Astrocyte (in vitro differentiated cells and primary cell): Measurements from ENCODE around the gene CNTROB. TPM values are rescaled to one million over a fixed set of nuclear protein-coding genes. Genes with fewer than 3 reads are reported as not detected.

Experiments used
- DNase-seq: peaks from one replicate; pipeline ENCODE4 v3.0.0-alpha.2; 2010; ENCODE audit warnings: low read depth
- FAIRE-seq: peaks from 2 replicates; lab custom pipeline; 2011; peaks lifted over from hg19 to GRCh38; lab: Jason Lieb, UNC
- H2AFZ ChIP-seq: 2 replicates; pipeline ENCODE4 v1.6.0; 2012; ENCODE audit warnings: low read depth, low read length, inconsistent platforms
- H3K27ac ChIP-seq: 2 replicates; pipeline ENCODE4 v1.5.1; 2011; ENCODE audit warnings: low read depth, low read length, inconsistent platforms
- H3K27me3 ChIP-seq: 2 replicates; pipeline ENCODE4 v1.6.0; 2011; ENCODE audit warnings: low read length, inconsistent platforms; ENCODE audit not compliant: insufficient read depth
- H3K36me3 ChIP-seq: 2 replicates; pipeline ENCODE4 v1.5.1; 2011; ENCODE audit warnings: low read length, inconsistent platforms; ENCODE audit not compliant: insufficient read depth
- H3K4me1 ChIP-seq: 2 replicates; pipeline ENCODE4 v1.5.1; 2011; ENCODE audit warnings: low read length, inconsistent platforms; ENCODE audit not compliant: insufficient read depth
- H3K4me2 ChIP-seq: 2 replicates; pipeline ENCODE4 v1.6.0; 2012; ENCODE audit warnings: low read length, inconsistent platforms
- H3K4me3 ChIP-seq: 2 replicates; pipeline ENCODE4 v1.5.1; 2011; ENCODE audit warnings: low read depth, mild to moderate bottlenecking, low read length, inconsistent platforms; ENCODE audit not compliant: insufficient read depth
- H3K79me2 ChIP-seq: 2 replicates; pipeline ENCODE4 v1.6.0; 2012; ENCODE audit warnings: mild to moderate bottlenecking, low read length, inconsistent platforms; ENCODE audit not compliant: insufficient read depth
- H3K9ac ChIP-seq: 2 replicates; pipeline ENCODE4 v1.6.0; 2012; ENCODE audit warnings: mild to moderate bottlenecking, low read length, inconsistent platforms
- H3K9me3 ChIP-seq: 2 replicates; pipeline ENCODE4 v1.5.1; 2012; ENCODE audit warnings: low read depth, mild to moderate bottlenecking, low read length, inconsistent platforms; ENCODE audit not compliant: insufficient read depth
- H4K20me1 ChIP-seq: 2 replicates; pipeline ENCODE4 v1.6.0; 2012; ENCODE audit warnings: low read length, inconsistent platforms; ENCODE audit not compliant: insufficient read depth
- H3K27ac Mint-ChIP-seq: one replicate; pipeline ENCODE4 v1.8.0; 2021; ENCODE audit warnings: mild to moderate bottlenecking, mixed read lengths; ENCODE audit not compliant: unreplicated experiment
- H3K27me3 Mint-ChIP-seq: one replicate; pipeline ENCODE4 v1.8.0; 2021; ENCODE audit warnings: low read depth, mixed read lengths; ENCODE audit not compliant: unreplicated experiment
- H3K36me3 Mint-ChIP-seq: one replicate; pipeline ENCODE4 v1.8.0; 2021; ENCODE audit warnings: low read depth, mixed read lengths; ENCODE audit not compliant: unreplicated experiment
- H3K4me1 Mint-ChIP-seq: one replicate; pipeline ENCODE4 v1.8.0; 2021; ENCODE audit warnings: low read depth, mixed read lengths; ENCODE audit not compliant: unreplicated experiment
- H3K4me3 Mint-ChIP-seq: one replicate; pipeline ENCODE4 v1.8.0; 2021; ENCODE audit warnings: mild to moderate bottlenecking, moderate library complexity, mixed read lengths; ENCODE audit not compliant: unreplicated experiment
- H3K9me3 Mint-ChIP-seq: one replicate; pipeline ENCODE4 v1.8.0; 2021; ENCODE audit warnings: mild to moderate bottlenecking, mixed read lengths; ENCODE audit not compliant: unreplicated experiment
- EZH2 ChIP-seq: IDR thresholded peaks from 2 replicates; pipeline ENCODE4 v1.6.1; 2012; ENCODE audit warnings: mild to moderate bottlenecking, low read length, inconsistent platforms; ENCODE audit not compliant: insufficient read depth
- total RNA-seq: library from RNA; stranded (reverse); gene quantifications from 2 replicates; pipeline ENCODE4 v1.2.1, GENCODE V29; 2021
- TF ChIP-seq, protein P1 (sequence below): IDR thresholded peaks from 2 replicates; pipeline ENCODE4 v1.5.1; 2011; ENCODE audit warnings: low read depth, mild to moderate bottlenecking, inconsistent platforms, low read length, moderate library complexity; ENCODE audit not compliant: insufficient read depth

Gene CNTROB
- total RNA-seq, 1 donor from 2014 or later = 25.3 TPM

- H3K9ac ChIP-seq = no peak overlapping the region
- H3K4me1 ChIP-seq = peaks cover 15% of the 10 kb centered on the region
- DNase-seq = no peak
- Mint-ChIP-seq H3K36me3 (peaks cover 46% of the 10 kb centered on the region), H3K4me3 (no peak overlapping the region), H3K9me3 (peaks cover 2% of the 10 kb centered on the region), H3K27ac (no peak overlapping the region), H3K4me1 (no peaks in the 10 kb centered on the region), H3K27me3 (no peaks in the 10 kb centered on the region)
- H3K79me2 ChIP-seq = peaks cover 22% of the 10 kb centered on the region
- peaks cover 39% of the 10 kb centered on the region for H4K20me1 ChIP-seq
- H3K4me3 ChIP-seq = no peak overlapping the region
- no peak overlapping the region for H2AFZ ChIP-seq
- H3K9me3 ChIP-seq = no peaks in the 10 kb centered on the region
- no peak for FAIRE-seq
- H3K27ac ChIP-seq = no peak overlapping the region
- no peaks in the 10 kb centered on the region for H3K27me3 ChIP-seq
- H3K36me3 ChIP-seq = peaks cover 41% of the 10 kb centered on the region
- no peak overlapping the region for H3K4me2 ChIP-seq
- TF ChIP-seq EZH2 = no peak
- TF ChIP-seq, protein P1, sequence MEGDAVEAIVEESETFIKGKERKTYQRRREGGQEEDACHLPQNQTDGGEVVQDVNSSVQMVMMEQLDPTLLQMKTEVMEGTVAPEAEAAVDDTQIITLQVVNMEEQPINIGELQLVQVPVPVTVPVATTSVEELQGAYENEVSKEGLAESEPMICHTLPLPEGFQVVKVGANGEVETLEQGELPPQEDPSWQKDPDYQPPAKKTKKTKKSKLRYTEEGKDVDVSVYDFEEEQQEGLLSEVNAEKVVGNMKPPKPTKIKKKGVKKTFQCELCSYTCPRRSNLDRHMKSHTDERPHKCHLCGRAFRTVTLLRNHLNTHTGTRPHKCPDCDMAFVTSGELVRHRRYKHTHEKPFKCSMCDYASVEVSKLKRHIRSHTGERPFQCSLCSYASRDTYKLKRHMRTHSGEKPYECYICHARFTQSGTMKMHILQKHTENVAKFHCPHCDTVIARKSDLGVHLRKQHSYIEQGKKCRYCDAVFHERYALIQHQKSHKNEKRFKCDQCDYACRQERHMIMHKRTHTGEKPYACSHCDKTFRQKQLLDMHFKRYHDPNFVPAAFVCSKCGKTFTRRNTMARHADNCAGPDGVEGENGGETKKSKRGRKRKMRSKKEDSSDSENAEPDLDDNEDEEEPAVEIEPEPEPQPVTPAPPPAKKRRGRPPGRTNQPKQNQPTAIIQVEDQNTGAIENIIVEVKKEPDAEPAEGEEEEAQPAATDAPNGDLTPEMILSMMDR = no peak
These were observed 38.7 kb upstream of the CNTROB start for GRCh38 chr17:7893187-7893880.

DNA sequence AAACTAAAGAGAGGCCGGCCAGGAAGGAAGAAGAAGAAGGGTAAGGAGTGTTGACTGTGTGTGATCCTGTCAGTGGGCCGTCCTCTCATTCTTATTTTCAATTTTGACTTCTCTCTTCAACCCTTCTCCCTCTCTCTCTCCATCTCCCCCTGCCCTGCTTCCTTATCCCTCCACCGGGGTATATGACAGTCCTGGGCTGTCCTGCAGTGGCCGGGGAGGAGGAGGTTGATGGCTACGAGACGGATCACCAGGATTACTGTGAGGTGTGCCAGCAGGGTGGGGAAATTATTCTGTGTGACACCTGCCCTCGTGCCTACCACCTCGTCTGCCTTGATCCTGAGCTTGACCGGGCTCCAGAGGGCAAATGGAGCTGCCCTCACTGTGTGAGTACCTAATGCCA, 37.8 kb upstream of the CNTROB start:
- H2AFZ ChIP-seq = no peak overlapping the region
- no peaks in the 10 kb centered on the region for H3K9me3 ChIP-seq
- Mint-ChIP-seq H3K4me3 (no peak overlapping the region), H3K9me3 (peaks cover 2% of the 10 kb centered on the region), H3K4me1 (no peaks in the 10 kb centered on the region), H3K27ac (no peak overlapping the region), H3K27me3 (no peaks in the 10 kb centered on the region), H3K36me3 (peaks cover 52% of the 10 kb centered on the region)
- H3K4me3 ChIP-seq = no peak overlapping the region
- H3K27ac ChIP-seq = no peak overlapping the region
- peaks cover 13% of the 10 kb centered on the region for H3K79me2 ChIP-seq
- no peak overlapping the region for H3K4me2 ChIP-seq
- H4K20me1 ChIP-seq = peaks cover 30% of the 10 kb centered on the region
- TF ChIP-seq, protein P1 = no peak
- TF ChIP-seq EZH2 = no peak
- DNase-seq (no peak), FAIRE-seq (no peak)
- H3K4me1 ChIP-seq = peaks cover 6% of the 10 kb centered on the region
- no peak overlapping the region for H3K9ac ChIP-seq
- H3K36me3 ChIP-seq = peaks cover 50% of the 10 kb centered on the region
- H3K27me3 ChIP-seq = no peaks in the 10 kb centered on the region

- Histone ChIP-seq H4K20me1 (peaks cover 24% of the 10 kb centered on the region), H3K4me2 (no peak overlapping the region), H2AFZ (no peak overlapping the region), H3K27ac (no peak overlapping the region), H3K79me2 (peaks cover 7% of the 10 kb centered on the region), H3K9me3 (no peaks in the 10 kb centered on the region), H3K9ac (no peak overlapping the region), H3K4me1 (no peaks in the 10 kb centered on the region), H3K36me3 (peaks cover 56% of the 10 kb centered on the region), H3K4me3 (no peak overlapping the region), H3K27me3 (no peaks in the 10 kb centered on the region)
- FAIRE-seq (no peak), DNase-seq (no peak)
- no peak overlapping the region for H3K27ac Mint-ChIP-seq
- no peaks in the 10 kb centered on the region for H3K27me3 Mint-ChIP-seq
- H3K4me1 Mint-ChIP-seq = no peaks in the 10 kb centered on the region
- H3K9me3 Mint-ChIP-seq = peaks cover 2% of the 10 kb centered on the region
- no peak overlapping the region for H3K4me3 Mint-ChIP-seq
- no peak for TF ChIP-seq EZH2
- TF ChIP-seq, protein P1 = no peak
- H3K36me3 Mint-ChIP-seq = peaks cover 54% of the 10 kb centered on the region
These were observed 37.1 kb upstream of the CNTROB start for GRCh38 chr17:7894866-7895265.
